VCaP (cell line): ENCODE results near the gene TINAGL1.
A peak's percentile ranks its signal among the peaks of the same experiment; 100 is the strongest.
"Not testable (repeated sequence)": the region's sequence is repeated elsewhere in the genome, so short reads cannot be mapped to it uniquely, and the experiment has no call there.

Experiments
- H3K27ac ChIP-seq: fragments of 450-650 bp; 2 replicates; pipeline ENCODE4 v1.5.1; 2017
- CTCF ChIP-seq: fragments of 450-650 bp; conservative IDR thresholded peaks from 2 replicates; pipeline ENCODE4 v1.5.1; 2017; ENCODE audit warnings: mild to moderate bottlenecking, moderate library complexity

Gene TINAGL1

GRCh38 chr1:31585736-31586365 is 9.5 kb downstream of the TINAGL1 start:
- no peak for TF ChIP-seq CTCF
- peak overlapping the region; percentile 86; the same call in 1 of the 2 replicates for H3K27ac ChIP-seq

- TF ChIP-seq CTCF = no peak
- H3K27ac ChIP-seq = no peak overlapping the region; the same call in 1 of the 2 replicates
These were observed 10.3 kb downstream of the TINAGL1 start for GRCh38 chr1:31586376-31587327.

GRCh38 chr1:31587328-31587699 is 11.0 kb downstream of the TINAGL1 start:
- not testable (repeated sequence) for H3K27ac ChIP-seq

- TF ChIP-seq CTCF = peak; percentile 68
- no peak overlapping the region for H3K27ac ChIP-seq
These were observed 11.6 kb downstream of the TINAGL1 start for GRCh38 chr1:31587720-31588423.

- no peak for TF ChIP-seq CTCF
- H3K27ac ChIP-seq = no peak overlapping the region; the same call in 1 of the 2 replicates
These were observed 12.6 kb downstream of the TINAGL1 start for GRCh38 chr1:31588751-31589515.

- no peak overlapping the region for H3K27ac ChIP-seq
- TF ChIP-seq CTCF = no peak
These were observed 15.2 kb downstream of the TINAGL1 start for GRCh38 chr1:31591425-31592093.

- no peak for TF ChIP-seq CTCF
- no peak overlapping the region; the same call in 1 of the 2 replicates for H3K27ac ChIP-seq
These were observed 15.8 kb downstream of the TINAGL1 start for GRCh38 chr1:31592132-31592531.
